SK-N-SH (cell line): ENCODE results near the gene KYAT1. TPM values are rescaled to one million over a fixed set of nuclear protein-coding genes. Genes with fewer than 3 reads are reported as not detected.

Experiments
- CTCF ChIA-PET: fragments of 300-600, 350-600 bp; formaldehyde crosslinking; extraction: SDS; loops from one replicate; lab custom pipeline; 2021; lab: Yijun Ruan, JAX
- POLR2A ChIA-PET: fragments of 350-600 bp; sonication (Branson Sonifier 250); formaldehyde crosslinking; extraction: SDS; loops from one replicate; lab custom pipeline; 2020; ENCODE audit warnings: antibody characterized with exemption, inconsistent platforms; lab: Yijun Ruan, JAX
- DNase-seq: peaks from one replicate; pipeline ENCODE4 v3.0.0; 2012
- H2AFZ ChIP-seq: fragments of 200-600 bp; sonication (generic); 2 replicates; pipeline ENCODE4 v1.8.1; 2016; ENCODE audit warnings: antibody characterized with exemption, mild to moderate bottlenecking, low read depth
- H3F3A ChIP-seq: fragments of 200-600 bp; sonication (generic); replicated peaks from 2 replicates; pipeline ENCODE3; 2016; ENCODE audit warnings: antibody characterized with exemption, mild to moderate bottlenecking; ENCODE audit not compliant: insufficient read depth
- H3K27ac ChIP-seq, 2 experiments: fragments of 200-500 bp in 1 of 2; fragments of 200-600 bp in 1 of 2; sonication (Bioruptor generic) in 1 of 2; sonication (generic), shearing (Covaris generic) in 1 of 2; 2 replicates each; pipeline versions ENCODE4 v1.5.1 to v1.6.1; 2014 to 2016; ENCODE audit warnings: low read depth in 2 of 2, inconsistent platforms in 1 of 2, low read length in 1 of 2, mild to moderate bottlenecking in 1 of 2, mixed read lengths in 1 of 2
- H3K27me3 ChIP-seq: fragments of 200-600 bp; sonication (generic), shearing (Covaris generic); 2 replicates; pipeline ENCODE4 v1.6.1; 2016; ENCODE audit warnings: mixed run types; ENCODE audit not compliant: insufficient read depth
- H3K36me3 ChIP-seq, 2 experiments: fragments of 200-500 bp in 1 of 2; fragments of 200-600 bp in 1 of 2; sonication (Bioruptor generic) in 1 of 2; sonication (generic) in 1 of 2; replicated peaks in 1 of 2; 2 replicates each; pipeline versions ENCODE3 to v1.5.1; 2014 to 2016; ENCODE audit warnings: low read length in 1 of 2, mild to moderate bottlenecking in 1 of 2; ENCODE audit not compliant: insufficient read depth in 2 of 2, control insufficient read depth in 1 of 2
- H3K4me1 ChIP-seq, 2 experiments: fragments of 200-500 bp in 1 of 2; fragments of 200-600 bp in 1 of 2; sonication (Bioruptor generic) in 1 of 2; sonication (generic), shearing (Covaris generic) in 1 of 2; 2 replicates each; pipeline versions ENCODE4 v1.5.1 to v1.6.1; 2014 to 2016; ENCODE audit warnings: low read depth in 1 of 2, low read length in 1 of 2, mixed run types in 1 of 2; ENCODE audit not compliant: insufficient read depth in 2 of 2, control insufficient read depth in 1 of 2
- H3K4me2 ChIP-seq: fragments of 200-600 bp; sonication (generic), shearing (Covaris generic); 2 replicates; pipeline ENCODE4 v1.6.1; 2017; ENCODE audit warnings: mixed run types
- H3K4me3 ChIP-seq, 2 experiments: fragments of 200-500 bp in 1 of 2; fragments of 200-600 bp in 1 of 2; sonication (Bioruptor generic) in 1 of 2; sonication (generic), shearing (Covaris generic) in 1 of 2; 2 replicates each; pipeline versions ENCODE4 v1.5.1 to v1.8.1; 2014 to 2016; ENCODE audit warnings: low read depth in 2 of 2, inconsistent platforms in 1 of 2, low read length in 1 of 2, mild to moderate bottlenecking in 1 of 2, mixed read lengths in 1 of 2, moderate library complexity in 1 of 2
- H3K79me2 ChIP-seq: fragments of 200-600 bp; sonication (generic); 2 replicates; pipeline ENCODE4 v1.8.1; 2017; ENCODE audit warnings: mild to moderate bottlenecking; ENCODE audit not compliant: insufficient read depth
- H3K9ac ChIP-seq: fragments of 200-600 bp; sonication (generic); 2 replicates; pipeline ENCODE4 v1.6.1; 2017; ENCODE audit warnings: mixed run types
- H3K9me2 ChIP-seq: fragments of 200-600 bp; sonication (generic); 2 replicates; pipeline ENCODE4 v1.6.1; 2017; ENCODE audit warnings: mixed run types
- H3K9me3 ChIP-seq: fragments of 200-600 bp; sonication (generic); 2 replicates; pipeline ENCODE4 v1.6.1; 2017; ENCODE audit warnings: mixed run types, mild to moderate bottlenecking, moderate library complexity
- H4K20me1 ChIP-seq: fragments of 200-600 bp; sonication (generic); 2 replicates; pipeline ENCODE4 v1.6.1; 2017; ENCODE audit warnings: mild to moderate bottlenecking, mixed run types; ENCODE audit not compliant: insufficient read depth
- CHD2 ChIP-seq: fragments of 150-350 bp; IDR thresholded peaks from 2 replicates; pipeline ENCODE4 v1.6.1; 2018; ENCODE audit warnings: low read length; ENCODE audit not compliant: partially characterized antibody
- ELF1 ChIP-seq: IDR thresholded peaks from 2 replicates; pipeline ENCODE4 v1.4.0; 2012
- EP300 ChIP-seq, 2 experiments: IDR thresholded peaks; 2 replicates each; pipeline versions ENCODE4 v1.4.0 to v1.6.1; 2012; ENCODE audit warnings: borderline replicate concordance in 1 of 2, low read depth in 1 of 2, low read length in 1 of 2
- EZH2phosphoT487 ChIP-seq: fragments of 200-600 bp; sonication (generic); IDR thresholded peaks from 2 replicates; pipeline ENCODE4 v1.6.1; 2017; ENCODE audit warnings: low read depth, mixed run types, mild to moderate bottlenecking, antibody characterized with exemption, moderate library complexity, borderline replicate concordance
- FOSL2 ChIP-seq: IDR thresholded peaks from 2 replicates; pipeline ENCODE4 v1.4.0; 2012; ENCODE audit warnings: low read depth, mild to moderate bottlenecking, moderate library complexity, borderline replicate concordance
- FOXJ3 ChIP-seq: sonication (generic); formaldehyde crosslinking; IDR thresholded peaks from 2 replicates; pipeline ENCODE4 v1.5.1; 2020; ENCODE audit warnings: mild to moderate bottlenecking, missing genetic modification reagents
- FOXM1 ChIP-seq: IDR thresholded peaks from 2 replicates; pipeline ENCODE4 v1.4.0; 2012; ENCODE audit warnings: low read depth, mild to moderate bottlenecking
- GABPA ChIP-seq: IDR thresholded peaks from 2 replicates; pipeline ENCODE4 v1.4.0; 2012; ENCODE audit warnings: low read depth, mild to moderate bottlenecking
- GATA2 ChIP-seq: sonication (generic); formaldehyde crosslinking; IDR thresholded peaks from 2 replicates; pipeline ENCODE4 v1.5.0; 2020; ENCODE audit warnings: mild to moderate bottlenecking, missing genetic modification reagents
- IRF3 ChIP-seq: fragments of 150-350 bp; IDR thresholded peaks from 2 replicates; pipeline ENCODE4 v1.6.1; 2016; ENCODE audit warnings: mild to moderate bottlenecking, low read depth, low read length
- JUND ChIP-seq: IDR thresholded peaks from 2 replicates; pipeline ENCODE4 v1.4.0; 2012
- MAX ChIP-seq: IDR thresholded peaks from 2 replicates; pipeline ENCODE4 v1.4.0; 2012; ENCODE audit warnings: low read depth
- MEF2A ChIP-seq: IDR thresholded peaks from 2 replicates; pipeline ENCODE4 v1.4.0; 2012; ENCODE audit warnings: low read depth, borderline replicate concordance
- MXI1 ChIP-seq: IDR thresholded peaks from 2 replicates; pipeline ENCODE4 v1.6.1; 2012; ENCODE audit warnings: mild to moderate bottlenecking, low read depth, low read length, improper control_type of control experiment
- NRF1 ChIP-seq: IDR thresholded peaks from 2 replicates; pipeline ENCODE4 v1.6.1; 2012; ENCODE audit warnings: low read depth, mild to moderate bottlenecking, low read length
- PBX3 ChIP-seq: IDR thresholded peaks from 2 replicates; pipeline ENCODE4; 2012
- RAD21 ChIP-seq: IDR thresholded peaks from 2 replicates; pipeline ENCODE4 v1.6.1; 2012; ENCODE audit warnings: mild to moderate bottlenecking, low read length
- RCOR1 ChIP-seq: fragments of 150-350 bp; IDR thresholded peaks from 2 replicates; pipeline ENCODE4 v1.6.1; 2017; ENCODE audit warnings: antibody characterized with exemption, low read length
- RFX5 ChIP-seq: IDR thresholded peaks from 2 replicates; pipeline ENCODE4 v1.6.1; 2012; ENCODE audit warnings: mild to moderate bottlenecking, improper control_type of control experiment, low read length
- RXRA ChIP-seq: IDR thresholded peaks from 2 replicates; pipeline ENCODE4 v1.4.0; 2012; ENCODE audit warnings: low read depth, mild to moderate bottlenecking, borderline replicate concordance
- SIN3A ChIP-seq: IDR thresholded peaks from 2 replicates; pipeline ENCODE4 v1.6.1; 2012; ENCODE audit warnings: low read depth, mild to moderate bottlenecking, low read length, moderate library complexity, borderline replicate concordance
- TEAD4 ChIP-seq: IDR thresholded peaks from 2 replicates; pipeline ENCODE4 v1.4.0; 2012; ENCODE audit warnings: mild to moderate bottlenecking, borderline replicate concordance; ENCODE audit not compliant: insufficient read depth
- USF1 ChIP-seq: IDR thresholded peaks from 2 replicates; pipeline ENCODE4 v1.4.0; 2012; ENCODE audit warnings: low read depth, borderline replicate concordance
- YY1 ChIP-seq: IDR thresholded peaks from 2 replicates; pipeline ENCODE4 v1.4.0; 2012; ENCODE audit warnings: low read depth, mild to moderate bottlenecking
- ZBTB33 ChIP-seq: IDR thresholded peaks from 2 replicates; pipeline ENCODE4 v1.4.0; 2012; ENCODE audit warnings: low read depth, borderline replicate concordance
- WGBS: methylation state at CpG from one replicate; pipeline ENCODE4 v1.1.6; 2017; ENCODE audit warnings: low lambda C conversion rate; 5-methylcytosine and 5-hydroxymethylcytosine counted together
- polyA plus RNA-seq, 3 experiments: library from polyadenylated mRNA; depleted of rRNA; stranded (reverse); fragments of >200 nt; gene quantifications; 2 replicates each; pipeline ENCODE4 v1.2.3, GENCODE V29; 2012

KYAT1 gene
- polyA plus RNA-seq, 1 of the 3 experiments (the other 2 are of a cell fraction): 9.4 TPM

- Histone ChIP-seq H3K9ac (no peak overlapping the region), H3K79me2 (peaks cover 36% of the 10 kb centered on the region), H3K4me2 (no peak overlapping the region), H4K20me1 (no peaks in the 10 kb centered on the region), H3K36me3 (peaks cover 4 to 26% of the 10 kb centered on the region in 2 experiments), H3K9me3 (no peaks in the 10 kb centered on the region), H2AFZ (no peak overlapping the region), H3K4me3 (no peak overlapping the region), H3K27me3 (no peaks in the 10 kb centered on the region), H3F3A (peaks cover 5% of the 10 kb centered on the region), H3K9me2 (no peaks in the 10 kb centered on the region), H3K27ac (no peak overlapping the region), H3K4me1 (peaks cover 0 to 14% of the 10 kb centered on the region in 2 experiments; a peak in 3 of 4 replicates)
- no peak for TF ChIP-seq RCOR1
- no peak for TF ChIP-seq RFX5
- no peak for TF ChIP-seq CHD2
- TF ChIP-seq MXI1: no peak
- no peak for TF ChIP-seq RXRA
- TF ChIP-seq ELF1: no peak
- TF ChIP-seq TEAD4: no peak
- TF ChIP-seq RAD21: no peak
- TF ChIP-seq JUND: no peak
- ChIA-PET CTCF (interaction anchor here (1.7 to 2.7 kb wide), 3 partner anchors 10 to 53 kb away, joined by 4 to 11 read pairs (median 8); no protein-coding TSS in a partner anchor), POLR2A (interaction anchor here (0.6 kb wide), 1 partner anchor 205 kb away, joined by 3 read pairs; no protein-coding TSS in a partner anchor)
- no peak for DNase-seq
- WGBS: 98% methylated on average over 11 of the region's 11 CpGs
Observed at GRCh38 chr9:128916745-128917144, 35.0 kb upstream of the KYAT1 start.

- Histone ChIP-seq H3K4me3 (no peak overlapping the region), H3K9ac (no peak overlapping the region), H3K4me1 (peaks cover 0 to 19% of the 10 kb centered on the region in 2 experiments; a peak in 3 of 4 replicates), H3K27me3 (no peaks in the 10 kb centered on the region), H3K9me3 (no peaks in the 10 kb centered on the region), H4K20me1 (no peaks in the 10 kb centered on the region), H3K4me2 (no peak overlapping the region), H3K36me3 (peaks cover 4 to 26% of the 10 kb centered on the region in 2 experiments), H3K79me2 (peaks cover 37% of the 10 kb centered on the region), H2AFZ (no peak overlapping the region), H3K9me2 (no peaks in the 10 kb centered on the region), H3F3A (peaks cover 7% of the 10 kb centered on the region), H3K27ac (no peak overlapping the region)
- 92% methylated on average over 16 of the region's 18 CpGs for WGBS
- DNase-seq: no peak
- POLR2A ChIA-PET: interaction anchor here (0.6 to 0.7 kb wide), 2 partner anchors 16 to 205 kb away, joined by 3 read pairs; no protein-coding TSS in a partner anchor
- CTCF ChIA-PET: interaction anchor here (0.8 to 2.7 kb wide), 5 partner anchors 11 to 214 kb away, joined by 3 to 11 read pairs (median 4); partner anchors contain the start of genes ENDOG and PKN3
- TF ChIP-seq MAX (no peak), ZBTB33 (no peak), PBX3 (no peak), CHD2 (no peak), FOSL2 (no peak), FOXM1 (no peak), GABPA (no peak), NRF1 (no peak), FOXJ3 (CRISPR knock-in tag) (no peak), IRF3 (no peak), SIN3A (no peak), RCOR1 (no peak), EZH2phosphoT487 (no peak), MEF2A (no peak), USF1 (no peak), EP300 (IDR thresholded peaks at IDR 0.05; ENCODE audit: borderline replicate concordance in 1 of 2, low read depth in 1 of 2, low read length in 1 of 2) (no peak), GATA2 (CRISPR knock-in tag) (no peak), TEAD4 (no peak), YY1 (no peak)
Observed at GRCh38 chr9:128916204-128916603, 34.5 kb upstream of the KYAT1 start.
